Skin epidermis (tissue), 12 donors: ENCODE results near the gene GPHN.
"Not testable (repeated sequence)": the region's sequence is repeated elsewhere in the genome, so short reads cannot be mapped to it uniquely, and the experiment has no call there.

Experiments used
- H3K27ac ChIP-seq, 21 experiments: fragments of 200-600 bp; sonication (generic) in 11 of 21; one replicate each; pipeline ENCODE4 v1.5.0; 2020; ENCODE audit warnings: mild to moderate bottlenecking in 3 of 21, inconsistent platforms in 2 of 21, moderate library complexity in 2 of 21
- H3K4me3 ChIP-seq, 7 experiments: fragments of 200-600 bp; sonication (generic) in 2 of 7; one replicate each; pipeline ENCODE4 v1.5.0; 2020; ENCODE audit warnings: inconsistent platforms in 2 of 7, mild to moderate bottlenecking in 2 of 7, moderate library complexity in 1 of 7

The GPHN gene

GRCh38 chr14:66649498-66649897 is 141.6 kb downstream of the GPHN start:
- no peak overlapping the region for H3K4me3 ChIP-seq
- no peak overlapping the region for H3K27ac ChIP-seq

GRCh38 chr14:66650491-66650911 is 142.6 kb downstream of the GPHN start:
- H3K27ac ChIP-seq = peak overlapping the region in 2 of 21 experiments; percentile 12 to 44

GRCh38 chr14:66651536-66652220 is 143.7 kb downstream of the GPHN start:
- Histone ChIP-seq H3K4me3 (no peak overlapping the region), H3K27ac (peak overlapping the region in 2 of 21 experiments; percentile 14 to 44)

More at GRCh38 chr14:66650491-66650911, 142.6 kb downstream of the GPHN start:
- no peak overlapping the region for H3K4me3 ChIP-seq

- no peak overlapping the region for H3K4me3 ChIP-seq
- no peak overlapping the region for H3K27ac ChIP-seq
Observed at GRCh38 chr14:66652525-66653106, 144.7 kb downstream of the GPHN start.

- H3K27ac ChIP-seq = no peak overlapping the region
- H3K4me3 ChIP-seq = no peak overlapping the region
Observed at GRCh38 chr14:66657780-66658179, 149.8 kb downstream of the GPHN start.

- H3K27ac ChIP-seq = no peak overlapping the region
- H3K4me3 ChIP-seq = no peak overlapping the region
Observed at GRCh38 chr14:66662374-66662773, 154.4 kb downstream of the GPHN start.

- Histone ChIP-seq H3K27ac (no peak overlapping the region), H3K4me3 (no peak overlapping the region)
Observed at GRCh38 chr14:66677780-66678179, 169.8 kb downstream of the GPHN start.

GRCh38 chr14:66680216-66680615 is 172.3 kb downstream of the GPHN start:
- no peak overlapping the region for H3K4me3 ChIP-seq
- no peak overlapping the region for H3K27ac ChIP-seq

GRCh38 chr14:66696326-66696725 is 188.4 kb downstream of the GPHN start:
- Histone ChIP-seq H3K4me3 (no peak overlapping the region), H3K27ac (no peak overlapping the region)

GRCh38 chr14:66698503-66698902 is 190.6 kb downstream of the GPHN start:
- H3K27ac ChIP-seq = no peak overlapping the region
- H3K4me3 ChIP-seq = no peak overlapping the region

GRCh38 chr14:66701813-66702212 is 193.9 kb downstream of the GPHN start:
- Histone ChIP-seq H3K4me3 (no peak overlapping the region), H3K27ac (no peak overlapping the region)

GRCh38 chr14:66708267-66708666 is 200.3 kb downstream of the GPHN start:
- no peak overlapping the region for H3K4me3 ChIP-seq
- H3K27ac ChIP-seq = no peak overlapping the region

- H3K27ac ChIP-seq = no peak overlapping the region
- no peak overlapping the region for H3K4me3 ChIP-seq
Observed at GRCh38 chr14:66709291-66709690, 201.3 kb downstream of the GPHN start.

- not testable (repeated sequence) for H3K27ac ChIP-seq, H3K4me3 ChIP-seq
Observed at GRCh38 chr14:66714291-66714690, 206.3 kb downstream of the GPHN start.

GRCh38 chr14:66715313-66715712 is 207.4 kb downstream of the GPHN start:
- H3K27ac ChIP-seq, H3K4me3 ChIP-seq: not testable (repeated sequence)

- Histone ChIP-seq H3K4me3 (no peak overlapping the region), H3K27ac (no peak overlapping the region)
Observed at GRCh38 chr14:66716227-66716626, 208.3 kb downstream of the GPHN start.

- H3K27ac ChIP-seq = no peak overlapping the region
- no peak overlapping the region for H3K4me3 ChIP-seq
Observed at GRCh38 chr14:66717561-66718140, 209.7 kb downstream of the GPHN start.

- Histone ChIP-seq H3K27ac (no peak overlapping the region), H3K4me3 (no peak overlapping the region)
Observed at GRCh38 chr14:66724996-66725395, 217.0 kb downstream of the GPHN start.

- H3K4me3 ChIP-seq, H3K27ac ChIP-seq: not testable (repeated sequence)
Observed at GRCh38 chr14:66731298-66731697, 223.4 kb downstream of the GPHN start.

GRCh38 chr14:66735853-66736252 is 227.9 kb downstream of the GPHN start:
- Histone ChIP-seq H3K27ac (no peak overlapping the region), H3K4me3 (no peak overlapping the region)

GRCh38 chr14:66739826-66740225 is 231.9 kb downstream of the GPHN start:
- Histone ChIP-seq H3K4me3 (no peak overlapping the region), H3K27ac (no peak overlapping the region)
